ENCODE measurements around the gene ARGLU1. TPM values are rescaled to one million over a fixed set of nuclear protein-coding genes. Genes with fewer than 3 reads are reported as not detected.

ARGLU1 gene
- total and polyA plus RNA-seq, 9 of the 15 experiments (the other 6 are each of a cell fraction or from before 2014, with no cell fraction given) = 19.3 to 99.9 (median 49.3) TPM

GRCh38 chr13:106569233-106570095 is 1.5 kb upstream of the ARGLU1 start:
- no TSS peak for BruUV-seq (replicated peaks)
- 10% methylated on average over 2 of the region's 3 CpGs for WGBS (ENCODE audit: insufficient coverage, low coverage, missing lambda C conversion rate)
- H3K9me3 ChIP-seq (replicated peaks; ENCODE audit: control insufficient read depth, insufficient read depth, low read depth, low read length) = no peaks in the 10 kb centered on the region
- H2AFZ ChIP-seq (ENCODE audit: low read depth, low read length) = peak overlapping the region; percentile 58
- FAIRE-seq (peak; percentile 40), DNase-seq (ENCODE audit: extremely low read depth in 1 of 4, low spot score in 3 of 4) (peak in 1 of 4 experiments; percentile 8), ATAC-seq (no peak)
- peaks cover 0 to 18% of the 10 kb centered on the region in 2 experiments; a peak in 3 of 5 replicates for H3K4me1 ChIP-seq (replicated peaks in 1 of 2; ENCODE audit: control insufficient read depth in 2 of 2, insufficient read depth in 2 of 2, low read length in 2 of 2)
- peaks cover 39% of the 10 kb centered on the region for H3K79me2 ChIP-seq (ENCODE audit: control insufficient read depth, insufficient read depth, low read length)
- H4K20me1 ChIP-seq (replicated peaks; ENCODE audit: control insufficient read depth, insufficient read depth, low read length) = peaks cover 26% of the 10 kb centered on the region
- peak overlapping the region; percentile 8; the same call in 1 of the 2 replicates for H3K4me3 ChIP-seq
- ChIA-PET POLR2A (interaction anchor here (0.6 to 1.0 kb wide), 2 partner anchors 29 to 119 kb away, joined by 3 to 5 read pairs; no protein-coding TSS in a partner anchor), CTCF (ENCODE audit: low intra/inter-chr PET ratio) (no interaction called here)
- no peaks in the 10 kb centered on the region for H3K27me3 ChIP-seq (ENCODE audit: control insufficient read depth in 2 of 2, insufficient read depth in 2 of 2, low read length in 2 of 2)
- H3K36me3 ChIP-seq (ENCODE audit: control insufficient read depth, insufficient read depth, low read length) = peaks cover 3% of the 10 kb centered on the region; the same call in 1 of the 3 replicates
- TF ChIP-seq ZNF146 (CRISPR knock-in tag; IDR thresholded peaks at IDR 0.05; ENCODE audit: unreplicated experiment) (no peak), ZNF12 (CRISPR knock-in tag; IDR thresholded peaks at IDR 0.05) (peak; percentile 87)
- intact Hi-C loops (cut with micrococcal nuclease) (no loop called here), in situ Hi-C loops (cut with MboI) (no loop called here)
- H3K27ac ChIP-seq (ENCODE audit: extremely low read depth, low read depth, low read length) = no peak overlapping the region
- H3K9me1 ChIP-seq (ENCODE audit: control insufficient read depth, insufficient read depth, low read length) = peaks cover 7% of the 10 kb centered on the region
- H3K9ac ChIP-seq (ENCODE audit: insufficient read depth in 1 of 2, low read depth in 2 of 2, low read length in 2 of 2) = peak overlapping the region in 1 of 2 experiments; percentile 37; a peak in 2 of 4 replicates
- H3K4me2 ChIP-seq (ENCODE audit: insufficient read depth, low read length) = peak overlapping the region; percentile 54
